Mucosa of descending colon (tissue), 3 donors: ENCODE results near the gene EXT2. TPM values are rescaled to one million over a fixed set of nuclear protein-coding genes. Genes with fewer than 3 reads are reported as not detected.

Experiments
- ATAC-seq: fragments of 200-7000 bp; cut with Tn5 transposase; one replicate; pipeline ENCODE4 v1.9.1; 2020; ENCODE audit warnings: mild to moderate bottlenecking, moderate library complexity
- DNase-seq, 3 donors: peaks; one replicate each; pipeline ENCODE4 v3.0.0-alpha.2; 2020
- H3K36me3 ChIP-seq: fragments of 200-600 bp; one replicate; pipeline ENCODE4 v1.8.0; 2021; ENCODE audit warnings: low read depth, mild to moderate bottlenecking
- H3K4me1 ChIP-seq: fragments of 200-600 bp; one replicate; pipeline ENCODE4 v1.8.0; 2021; ENCODE audit warnings: low read depth, mild to moderate bottlenecking
- H3K4me3 ChIP-seq: fragments of 200-600 bp; one replicate; pipeline ENCODE4 v1.8.0; 2021; ENCODE audit warnings: mild to moderate bottlenecking
- H3K9me3 ChIP-seq: fragments of 200-600 bp; one replicate; pipeline ENCODE4 v1.8.0; 2021; ENCODE audit warnings: mild to moderate bottlenecking
- CTCF ChIP-seq: fragments of 200-600 bp; IDR thresholded peaks from one replicate; pipeline ENCODE4 v1.8.0; 2022; ENCODE audit warnings: antibody characterized with exemption, mild to moderate bottlenecking
- intact Hi-C, 2 donors: fragments of 100-400 bp; cut with DNase I in 1 of 2; cut with micrococcal nuclease in 1 of 2; formaldehyde crosslinking; loops; one replicate each; pipeline versions ENCODE4 v1.11.0 to v1.11.1; 2022; cut with DNase I, micrococcal nuclease
- total RNA-seq, 3 donors: library from RNA; stranded (reverse); fragmentation: NEBNext Ultra II Directional in 2 of 3; extraction: Animal tissue kit (Norgen Biotek cat#: 25700) in 2 of 3; gene quantifications; one replicate each; pipeline versions ENCODE4 v1.2.1 to v1.2.4, GENCODE V29; 2021 to 2023
- donor health status: DM: no; HTN: no; CAD: no; lungs with moderate emphysema.
- donor health status: DM: no; HTN: no; CAD: no.
- donor health status: DM: no; HTN: yes; CAD: no.

The EXT2 gene
- total RNA-seq, 3 donors from 2014 or later = 53.3 to 59.7 (median 57.2) TPM

- no peak for ATAC-seq
- intact Hi-C loops = no loop called here
- no peak for TF ChIP-seq CTCF
- no peaks in the 10 kb centered on the region for H3K36me3 ChIP-seq
- H3K9me3 ChIP-seq = no peaks in the 10 kb centered on the region
- DNase-seq = no peak
- H3K4me1 ChIP-seq = no peaks in the 10 kb centered on the region
- no peak overlapping the region for H3K4me3 ChIP-seq
Measured at GRCh38 chr11:44051171-44051570, 44.3 kb upstream of the EXT2 start.

- H3K36me3 ChIP-seq = no peaks in the 10 kb centered on the region
- intact Hi-C loops = no loop called here
- TF ChIP-seq CTCF = no peak
- DNase-seq = no peak
- no peaks in the 10 kb centered on the region for H3K9me3 ChIP-seq
- no peak for ATAC-seq
- H3K4me1 ChIP-seq = no peaks in the 10 kb centered on the region
- no peak overlapping the region for H3K4me3 ChIP-seq
Measured at GRCh38 chr11:44057340-44057739, 38.1 kb upstream of the EXT2 start.

GRCh38 chr11:44058275-44058674, 37.2 kb upstream of the EXT2 start:
- DNase-seq (no peak), ATAC-seq (no peak)
- intact Hi-C loops = no loop called here
- H3K4me3 ChIP-seq = no peak overlapping the region
- H3K9me3 ChIP-seq = no peaks in the 10 kb centered on the region
- H3K4me1 ChIP-seq = no peaks in the 10 kb centered on the region
- no peak for TF ChIP-seq CTCF
- no peaks in the 10 kb centered on the region for H3K36me3 ChIP-seq

- peaks cover 10% of the 10 kb centered on the region for H3K4me1 ChIP-seq
- ATAC-seq (no peak), DNase-seq (no peak)
- intact Hi-C loops = no loop called here
- no peaks in the 10 kb centered on the region for H3K9me3 ChIP-seq
- no peaks in the 10 kb centered on the region for H3K36me3 ChIP-seq
- H3K4me3 ChIP-seq = no peak overlapping the region
- no peak for TF ChIP-seq CTCF
Measured at GRCh38 chr11:44065161-44065661, 30.3 kb upstream of the EXT2 start.

GRCh38 chr11:44065841-44066731, 29.4 kb upstream of the EXT2 start, which contains the start of gene ACCS:
Gene ACCS, plus strand, starts transcription at chr11:44066270. Its CDS starts 1,358 bp downstream, at chr11:44067628.
- Histone ChIP-seq H3K36me3 (no peaks in the 10 kb centered on the region), H3K4me3 (peak within 1 kb of the TSS; percentile 62), H3K9me3 (no peaks in the 10 kb centered on the region), H3K4me1 (peaks cover 10% of the 10 kb centered on the region)
- intact Hi-C loops = no loop called here
- peak; percentile 96 to 99 (median 97) for DNase-seq
- peak; percentile 95 for ATAC-seq
- TF ChIP-seq CTCF = peak; percentile 91
